HepG2 (cell line): Measurements from ENCODE around the gene FAM3A. TPM values are rescaled to one million over a fixed set of nuclear protein-coding genes. Genes with fewer than 3 reads are reported as not detected.

ENCODE experiments used
- ATAC-seq: fragments of 200-7000 bp; cut with Tn5 transposase; 3 replicates; pipeline ENCODE4 v1.9.1; 2020; ENCODE audit warnings: mild to moderate bottlenecking, moderate library complexity
- BruUV-seq: library from RNA; stranded (reverse); fragments of 400-500 nt; replicated peaks from 2 replicates; lab custom pipeline; 2021; lab: Mats Ljungman, UMichigan
- CTCF ChIA-PET: fragments of 300-600 bp; formaldehyde crosslinking; extraction: SDS; loops from one replicate; lab custom pipeline; 2021; ENCODE audit warnings: low total read pairs, inconsistent platforms, low intra/inter-chr PET ratio; lab: Yijun Ruan, JAX
- POLR2A ChIA-PET: fragments of 350-600 bp; sonication (Branson Sonifier 250); formaldehyde crosslinking; loops from one replicate; lab custom pipeline; 2020; ENCODE audit warnings: antibody characterized with exemption, inconsistent platforms; lab: Yijun Ruan, JAX
- DNase-seq: peaks from one replicate; pipeline ENCODE4 v3.0.0-alpha.2; 2015; ENCODE audit warnings: low spot score
- FAIRE-seq: peaks from 3 replicates; lab custom pipeline; 2011; peaks lifted over from hg19 to GRCh38; lab: Jason Lieb, UNC
- H2AFZ ChIP-seq: one replicate; pipeline ENCODE4 v1.6.1; 2011; ENCODE audit warnings: low read length, inconsistent platforms
- H3K27ac ChIP-seq: fragments of 300-600 bp; 3 replicates; pipeline ENCODE4 v1.8.0; 2011; ENCODE audit warnings: mixed run types, mild to moderate bottlenecking, mixed read lengths, low read length, inconsistent platforms; ENCODE audit not compliant: insufficient read depth; ENCODE audit errors: extremely low read length
- H3K27me3 ChIP-seq, 2 experiments: fragments of 200-600 bp in 1 of 2; 2 replicates in 1 of 2; 3 replicates in 1 of 2; pipeline versions ENCODE4 v1.6.0 to v1.8.0; 2011; ENCODE audit warnings: low read length in 2 of 2, mild to moderate bottlenecking in 2 of 2, moderate library complexity in 2 of 2, inconsistent platforms in 1 of 2; ENCODE audit not compliant: insufficient read depth in 2 of 2, control insufficient read depth in 1 of 2
- H3K36me3 ChIP-seq, 2 experiments: fragments of 200-600 bp in 1 of 2; replicated peaks in 1 of 2; 2 replicates in 1 of 2; 3 replicates in 1 of 2; pipeline versions ENCODE4 v1.5.1 to v1.8.0; 2011; ENCODE audit warnings: low read length in 2 of 2, inconsistent platforms in 1 of 2; ENCODE audit not compliant: insufficient read depth in 2 of 2, control insufficient read depth in 1 of 2
- H3K4me1 ChIP-seq: 2 replicates; pipeline ENCODE4 v1.5.1; 2012; ENCODE audit warnings: low read length, inconsistent platforms; ENCODE audit not compliant: insufficient read depth
- H3K4me2 ChIP-seq: 2 replicates; pipeline ENCODE4 v1.6.0; 2011; ENCODE audit warnings: low read depth, low read length, inconsistent platforms
- H3K4me3 ChIP-seq, 3 experiments: fragments of 200-600 bp in 1 of 3; sonication (generic), shearing (Covaris generic) in 1 of 3; replicated peaks in 1 of 3; 2 replicates each; pipeline ENCODE4 v1.5.1; 2011 to 2016; ENCODE audit warnings: low read length in 3 of 3, inconsistent platforms in 2 of 3, low read depth in 2 of 3, mild to moderate bottlenecking in 2 of 3, control low read depth in 1 of 3, mixed read lengths in 1 of 3; ENCODE audit not compliant: insufficient read depth in 1 of 3
- H3K79me2 ChIP-seq: one replicate; pipeline ENCODE4 v1.6.1; 2011; ENCODE audit warnings: low read length, inconsistent platforms; ENCODE audit not compliant: insufficient read depth
- H3K9ac ChIP-seq: 2 replicates; pipeline ENCODE4 v1.6.0; 2011; ENCODE audit warnings: mild to moderate bottlenecking, low read depth, low read length, inconsistent platforms; ENCODE audit not compliant: insufficient read depth
- H3K9me3 ChIP-seq: 2 replicates; pipeline ENCODE4 v1.5.1; 2012; ENCODE audit warnings: mild to moderate bottlenecking, low read length
- H4K20me1 ChIP-seq: 2 replicates; pipeline ENCODE4 v1.6.0; 2011; ENCODE audit warnings: inconsistent platforms, mild to moderate bottlenecking, low read length, moderate library complexity; ENCODE audit not compliant: insufficient read depth
- CENPX ChIP-seq: sonication (generic); formaldehyde crosslinking; IDR thresholded peaks from 2 replicates; pipeline ENCODE4 v1.9.0; 2021; ENCODE audit warnings: mild to moderate bottlenecking, missing genetic modification reagents, moderate library complexity
- DBP ChIP-seq: sonication (generic); formaldehyde crosslinking; IDR thresholded peaks from 2 replicates; pipeline ENCODE4 v1.4.0; 2020; ENCODE audit warnings: missing genetic modification reagents; ENCODE audit errors: not compliant biosample characterization
- DZIP1 ChIP-seq: sonication (generic); formaldehyde crosslinking; IDR thresholded peaks from 2 replicates; pipeline ENCODE4 v1.5.0; 2020; ENCODE audit warnings: mild to moderate bottlenecking, missing genetic modification reagents
- NR2F1 ChIP-seq, 2 experiments: fragments of 450-650 bp in 1 of 2; formaldehyde crosslinking in 1 of 2; IDR thresholded peaks; 2 replicates each; pipeline versions ENCODE4 v1.5.0 to v1.6.1; 2016 to 2020; ENCODE audit warnings: mild to moderate bottlenecking in 1 of 2, missing compliant biosample characterization in 1 of 2, missing genetic modification reagents in 1 of 2, moderate library complexity in 1 of 2
- SAP130 ChIP-seq: IDR thresholded peaks from 2 replicates; pipeline ENCODE4 v1.6.1; 2016; ENCODE audit warnings: low read depth
- ZBTB33 ChIP-seq: sonication (generic); formaldehyde crosslinking; IDR thresholded peaks from 2 replicates; pipeline ENCODE4 v1.4.0; 2020; ENCODE audit warnings: missing genetic modification reagents
- ZBTB43 ChIP-seq: sonication (generic); formaldehyde crosslinking; conservative IDR thresholded peaks from 2 replicates; pipeline ENCODE4 v1.4.0; 2020; ENCODE audit warnings: missing genetic modification reagents
- WGBS: methylation state at CpG from one replicate; pipeline ENCODE4 v1.1.6; 2017; ENCODE audit warnings: low lambda C conversion rate; 5-methylcytosine and 5-hydroxymethylcytosine counted together
- in situ Hi-C: cut with HindIII; loops from 2 replicates; pipeline ENCODE4 v1.10.0; 2017; ENCODE audit warnings: low pct_unique_long_range_greater_than_20kb; ENCODE audit not compliant: extremely low pct_ligation_motif_present
- intact Hi-C: fragments of 100-400 bp; cut with micrococcal nuclease; formaldehyde crosslinking; loops from one replicate; pipeline ENCODE4 v1.10.0; 2022; ENCODE audit not compliant: unreplicated experiment
- polyA plus RNA-seq, 8 experiments: library from polyadenylated mRNA; depleted of rRNA in 3 of 8; stranded (reverse) in 7 of 8; unstranded in 1 of 8; fragments of >200 nt; fragmentation: Illumina TruSeq in 4 of 8; extraction: Trizol in 4 of 8; gene quantifications; 2 replicates each; pipeline versions ENCODE4 v1.2.1 to v1.2.3, GENCODE V29; 2011 to 2016; ENCODE audit warnings: low read depth in 4 of 8, missing spikeins in 1 of 8, mixed read lengths in 1 of 8; ENCODE audit not compliant: insufficient read depth in 1 of 8
- total RNA-seq, 5 experiments: library from RNA; depleted of rRNA; stranded (reverse); fragments of >200 nt; fragmentation: Illumina TruSeq; extraction: Trizol; gene quantifications; 2 replicates each; pipeline ENCODE4 v1.2.3, GENCODE V29; 2016; ENCODE audit warnings: low read depth in 1 of 5

The FAM3A gene
- total and polyA plus RNA-seq, 2 of the 13 experiments (the other 11 are each of a cell fraction or from before 2014, with no cell fraction given) = 11.2 to 22.7 TPM

GRCh38 chrX:154471839-154472684, 44.0 kb downstream of the FAM3A start:
- Histone ChIP-seq H2AFZ (no peak overlapping the region), H3K36me3 (peaks cover 2 to 4% of the 10 kb centered on the region in 2 experiments; a peak in 1 of 5 replicates), H3K27ac (no peak overlapping the region)
- peak; percentile 57 for ATAC-seq
- TF ChIP-seq ZBTB33 (CRISPR knock-in tag) (peak; percentile 68), CENPX (no peak)
- TF ChIP-seq, all 625 proteins: peak for 1
- Histone ChIP-seq H3K9me3 (no peaks in the 10 kb centered on the region), H3K4me2 (no peak overlapping the region), H4K20me1 (no peaks in the 10 kb centered on the region), H3K27me3 (no peaks in the 10 kb centered on the region), H3K9ac (no peak overlapping the region), H3K4me1 (peaks cover 12% of the 10 kb centered on the region; the same call in 1 of the 2 replicates), H3K79me2 (no peaks in the 10 kb centered on the region), H3K4me3 (no peak overlapping the region)
- FAIRE-seq (no peak), DNase-seq (no peak)
- CTCF ChIA-PET = no interaction called here
- no TSS peak for BruUV-seq
- POLR2A ChIA-PET = no interaction called here
- in situ Hi-C loops = no loop called here
- intact Hi-C loops = no loop called here
- WGBS = 73% methylated on average over 15 of the region's 23 CpGs

GRCh38 chrX:154470914-154471568, 45.0 kb downstream of the FAM3A start:
- Histone ChIP-seq H3K27ac (no peak overlapping the region), H4K20me1 (no peaks in the 10 kb centered on the region), H3K36me3 (peaks cover 5 to 6% of the 10 kb centered on the region in 2 experiments; a peak in 1 of 5 replicates), H3K9ac (no peak overlapping the region), H2AFZ (no peak overlapping the region), H3K4me3 (no peak overlapping the region), H3K4me1 (peaks cover 12% of the 10 kb centered on the region; the same call in 1 of the 2 replicates), H3K79me2 (no peaks in the 10 kb centered on the region), H3K27me3 (no peaks in the 10 kb centered on the region), H3K9me3 (no peaks in the 10 kb centered on the region), H3K4me2 (no peak overlapping the region)
- POLR2A ChIA-PET = no interaction called here
- CTCF ChIA-PET = no interaction called here
- ATAC-seq (no peak), FAIRE-seq (no peak), DNase-seq (no peak)
- no TSS peak for BruUV-seq
- 100% methylated on average over 4 of the region's 23 CpGs for WGBS
- intact Hi-C loops = no loop called here
- in situ Hi-C loops = no loop called here
- TF ChIP-seq DZIP1 (CRISPR knock-in tag) = no peak
- TF ChIP-seq SAP130 = no peak
- TF ChIP-seq NR2F1 (CRISPR knock-in tag; IDR thresholded peaks at IDR 0.05) = no peak
- no peak for TF ChIP-seq ZBTB43
- no peak for TF ChIP-seq DBP
